Aortic smooth muscle cell (primary cell): ENCODE measurements around the gene GCFC2. TPM values are rescaled to one million over a fixed set of nuclear protein-coding genes. Genes with fewer than 3 reads are reported as not detected.

Experiments
- total RNA-seq: library from RNA; depleted of rRNA; stranded (reverse); fragments of >200 nt; gene quantifications from 2 replicates; pipeline ENCODE4 v1.2.3, GENCODE V29; 2014

The GCFC2 gene
- total RNA-seq, result 12.4 and 15.7 TPM in 2 replicates

DNA sequence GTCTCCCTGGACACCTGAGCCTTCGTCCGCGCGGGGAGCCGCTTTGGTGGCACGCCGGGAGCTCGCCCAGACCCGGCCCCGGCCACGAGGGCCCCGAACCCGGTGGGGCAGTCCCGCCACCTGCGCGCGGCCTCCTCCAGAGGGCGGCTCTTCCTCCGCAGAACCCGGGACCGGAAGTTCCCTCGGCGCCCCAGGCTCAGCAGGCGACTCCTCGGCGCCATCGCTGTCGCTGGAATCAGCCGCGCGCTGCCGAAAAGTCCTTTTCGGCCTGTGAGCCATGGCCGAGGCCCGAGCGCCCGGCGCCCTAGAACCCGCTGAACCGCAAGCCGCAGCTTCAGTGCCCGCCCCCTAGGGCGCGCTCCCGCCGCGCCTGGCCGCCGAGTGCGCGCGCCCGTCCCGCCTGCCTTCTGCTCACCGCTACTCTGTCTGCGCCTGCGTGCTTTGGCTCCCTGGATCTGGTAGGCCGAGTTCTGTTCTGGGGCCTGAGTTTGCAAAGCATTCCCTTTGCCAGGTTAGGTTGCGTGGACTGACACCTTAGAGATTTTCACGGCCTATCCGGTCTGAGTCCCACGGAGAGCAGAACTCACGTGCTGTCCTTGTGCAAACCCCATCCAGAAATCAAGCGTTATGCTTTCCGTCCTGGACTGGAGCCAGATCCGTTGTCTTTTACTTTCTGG, at the start of gene GCFC2:
TSS of gene GCFC2 (minus strand) at position 339 of the 677 bp plus-strand sequence. CDS start at position 279, 60 bp downstream.

DNA sequence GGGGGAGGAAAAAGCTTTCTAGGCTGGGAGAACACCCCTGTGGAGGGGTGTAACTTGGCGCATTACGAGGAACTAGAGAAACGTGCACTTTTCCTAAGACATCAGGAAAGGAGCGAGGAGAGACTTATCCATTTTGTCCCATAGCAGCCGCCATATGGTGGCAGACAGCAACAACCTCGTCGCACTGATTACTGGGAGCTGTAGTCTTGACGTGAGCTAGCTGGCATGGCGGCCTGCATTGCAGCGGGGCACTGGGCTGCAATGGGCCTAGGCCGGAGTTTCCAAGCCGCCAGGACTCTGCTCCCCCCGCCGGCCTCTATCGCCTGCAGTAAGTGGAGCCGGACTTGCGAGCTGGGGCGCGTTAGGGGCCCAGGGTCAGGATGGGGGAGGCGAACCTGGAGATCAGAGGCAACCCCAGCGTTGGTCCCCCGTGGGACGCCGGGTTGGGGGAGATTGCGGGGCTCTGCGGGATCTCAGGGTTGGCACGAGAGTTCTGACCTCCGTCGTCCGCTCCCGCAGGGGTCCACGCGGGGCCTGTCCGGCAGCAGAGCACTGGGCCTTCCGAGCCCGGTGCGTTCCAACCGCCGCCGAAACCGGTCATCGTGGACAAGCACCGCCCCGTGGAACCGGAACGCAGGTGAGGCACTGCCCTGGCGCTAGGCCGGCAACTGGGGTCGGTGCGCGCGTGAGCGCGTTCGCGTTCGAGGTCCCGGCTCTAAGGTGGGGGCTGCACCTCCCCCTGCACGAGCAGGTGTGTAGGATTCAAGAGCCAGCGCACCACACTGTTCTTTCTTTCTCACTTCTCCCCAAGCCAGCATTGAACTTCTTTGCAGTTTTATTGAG, 63.9 kb downstream of the GCFC2 start, which contains the start of gene MRPL19:
TSS of gene MRPL19 (plus strand) at position 201 of the 843 bp plus-strand sequence. CDS start at position 226, 25 bp downstream.

Other genes with a start within 250 kb of the GCFC2 start
- gene EVA1A, start 150.0 kb downstream of the GCFC2 start, total RNA-seq, result 28.4 and 29.3 TPM in 2 replicates
- 32.8 and 45.6 TPM in 2 replicates for gene MRPL19, start 64.1 kb downstream of the GCFC2 start, total RNA-seq